ENCODE data around the gene ANKMY2.
"Not testable (repeated sequence)": the region's sequence is repeated elsewhere in the genome, so short reads cannot be mapped to it uniquely, and the experiment has no call there.

ANKMY2 gene

DNA sequence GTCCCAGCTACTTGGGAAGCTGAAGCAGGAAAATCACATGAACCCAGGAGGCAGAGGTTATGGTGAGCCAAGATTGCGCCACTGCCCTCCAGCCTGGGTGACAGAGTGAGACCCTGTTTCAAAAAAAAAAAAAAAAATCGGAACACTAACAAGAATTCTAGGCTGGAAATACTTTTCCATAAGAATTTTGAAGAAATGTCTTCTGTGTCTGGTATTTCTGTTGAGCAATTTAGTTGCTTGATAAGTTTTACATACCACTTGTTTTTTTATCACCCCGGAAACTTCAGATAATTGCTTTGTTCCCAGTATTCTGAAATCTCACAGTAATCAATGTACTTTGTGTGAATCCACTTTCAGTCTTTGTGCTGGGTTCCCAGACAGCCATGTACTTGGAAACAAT, 26.3 kb upstream of the ANKMY2 start:
- Histone ChIP-seq H3K27ac (ENCODE audit: low read length) (no peak overlapping the region), H3K4me3 (ENCODE audit: low read depth in 1 of 2, low read length in 2 of 2) (no peak overlapping the region), H3K27me3 (ENCODE audit: low read depth, low read length) (no peaks in the 10 kb centered on the region), H3K4me1 (ENCODE audit: control insufficient read depth in 1 of 2, insufficient read depth in 2 of 2, low read length in 2 of 2) (no peaks in the 10 kb centered on the region), H3K9me3 (ENCODE audit: control insufficient read depth in 1 of 2, low read length in 2 of 2) (no peaks in the 10 kb centered on the region), H3K36me3 (ENCODE audit: control insufficient read depth in 1 of 2, insufficient read depth in 2 of 2, low read length in 2 of 2) (peaks cover 6 to 15% of the 10 kb centered on the region in 2 donors)

DNA sequence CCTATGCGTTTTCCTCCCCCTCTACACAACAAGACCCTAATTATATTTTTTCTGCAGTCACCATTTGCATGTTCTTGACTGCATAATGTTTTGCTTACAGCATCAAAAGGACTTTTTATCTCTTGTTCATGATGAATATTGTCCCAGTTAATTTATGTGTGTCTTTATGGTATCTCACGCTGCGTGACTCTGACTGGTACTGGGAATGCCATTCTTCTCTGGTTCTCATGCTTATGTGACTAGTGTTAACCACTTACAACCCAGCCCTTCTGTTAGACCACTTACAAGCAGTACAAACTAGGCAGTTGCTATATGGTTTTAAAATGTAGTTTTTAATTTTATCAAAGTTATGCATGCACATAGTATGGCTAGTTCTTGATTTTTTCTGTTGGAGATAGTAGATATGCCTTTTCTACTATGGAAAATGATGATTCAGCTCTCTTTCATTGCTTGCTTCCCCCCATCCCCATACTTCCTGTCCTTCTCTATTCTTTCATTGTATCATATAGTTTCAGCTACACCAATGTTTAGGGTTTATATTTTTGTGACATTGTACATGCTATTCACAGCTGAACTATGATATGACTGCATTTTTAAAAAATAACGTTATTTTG, 25.3 kb upstream of the ANKMY2 start:
- H3K4me1 ChIP-seq (ENCODE audit: control insufficient read depth in 1 of 2, insufficient read depth in 2 of 2, low read length in 2 of 2) = no peaks in the 10 kb centered on the region
- no peak overlapping the region for H3K27ac ChIP-seq (ENCODE audit: low read length)
- H3K4me3 ChIP-seq (ENCODE audit: low read depth in 1 of 2, low read length in 2 of 2) = no peak overlapping the region
- H3K9me3 ChIP-seq (ENCODE audit: control insufficient read depth in 1 of 2, low read length in 2 of 2) = no peaks in the 10 kb centered on the region
- peaks cover 6 to 12% of the 10 kb centered on the region in 2 donors for H3K36me3 ChIP-seq (ENCODE audit: control insufficient read depth in 1 of 2, insufficient read depth in 2 of 2, low read length in 2 of 2)
- H3K27me3 ChIP-seq (ENCODE audit: low read depth, low read length) = no peaks in the 10 kb centered on the region

DNA sequence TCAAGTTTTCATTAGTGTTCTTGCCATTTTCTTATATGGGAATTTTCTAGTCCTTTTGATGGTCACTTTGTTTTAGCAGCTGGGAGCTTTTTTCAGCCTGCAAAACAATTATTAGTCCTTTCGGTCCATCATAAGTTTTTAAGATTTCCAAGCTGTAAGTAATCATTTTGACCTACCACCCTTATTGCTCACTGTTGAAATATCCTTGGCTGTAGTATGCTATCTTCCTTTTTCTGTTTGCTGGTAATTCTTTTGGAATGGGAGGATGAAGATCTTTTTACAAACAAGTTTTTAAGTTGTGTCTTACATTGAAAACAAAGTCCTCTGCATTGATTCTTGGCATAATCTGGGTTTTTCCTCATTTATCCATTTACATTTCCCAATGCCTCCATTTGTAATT, 24.5 kb upstream of the ANKMY2 start:
- H3K36me3 ChIP-seq (ENCODE audit: control insufficient read depth in 1 of 2, insufficient read depth in 2 of 2, low read length in 2 of 2) = peaks cover 0 to 5% of the 10 kb centered on the region in 2 donors
- H3K4me3 ChIP-seq (ENCODE audit: low read depth in 1 of 2, low read length in 2 of 2) = no peak overlapping the region
- H3K4me1 ChIP-seq (ENCODE audit: control insufficient read depth in 1 of 2, insufficient read depth in 2 of 2, low read length in 2 of 2) = no peaks in the 10 kb centered on the region
- H3K9me3 ChIP-seq (ENCODE audit: control insufficient read depth in 1 of 2, low read length in 2 of 2) = no peaks in the 10 kb centered on the region
- H3K27ac ChIP-seq (ENCODE audit: low read length) = no peak overlapping the region
- no peaks in the 10 kb centered on the region for H3K27me3 ChIP-seq (ENCODE audit: low read depth, low read length)

DNA sequence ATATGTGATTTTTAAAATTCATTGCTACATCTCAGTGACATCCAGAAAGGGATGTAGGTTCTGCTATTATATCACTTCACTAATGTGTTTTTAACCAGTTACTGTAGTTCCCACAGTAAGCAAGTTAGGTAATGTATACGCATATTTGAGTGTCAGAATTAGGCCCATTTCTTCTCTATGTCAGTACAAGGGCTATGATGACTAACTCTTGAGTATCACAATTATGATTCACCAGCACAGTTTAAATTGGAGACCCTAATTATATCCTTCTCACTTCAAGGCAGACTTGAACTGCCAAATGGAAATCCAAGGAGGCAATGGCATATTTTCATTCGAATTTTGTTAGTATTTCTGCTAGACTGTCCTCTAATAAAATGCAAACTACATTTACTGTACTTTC, 24.0 kb upstream of the ANKMY2 start:
- Histone ChIP-seq H3K4me1 (ENCODE audit: control insufficient read depth in 1 of 2, insufficient read depth in 2 of 2, low read length in 2 of 2) (no peaks in the 10 kb centered on the region), H3K9me3 (ENCODE audit: control insufficient read depth in 1 of 2, low read length in 2 of 2) (no peaks in the 10 kb centered on the region), H3K4me3 (ENCODE audit: low read depth in 1 of 2, low read length in 2 of 2) (no peak overlapping the region), H3K27me3 (ENCODE audit: low read depth, low read length) (no peaks in the 10 kb centered on the region), H3K27ac (ENCODE audit: low read length) (no peak overlapping the region), H3K36me3 (ENCODE audit: control insufficient read depth in 1 of 2, insufficient read depth in 2 of 2, low read length in 2 of 2) (peaks cover 0 to 5% of the 10 kb centered on the region in 2 donors)

DNA sequence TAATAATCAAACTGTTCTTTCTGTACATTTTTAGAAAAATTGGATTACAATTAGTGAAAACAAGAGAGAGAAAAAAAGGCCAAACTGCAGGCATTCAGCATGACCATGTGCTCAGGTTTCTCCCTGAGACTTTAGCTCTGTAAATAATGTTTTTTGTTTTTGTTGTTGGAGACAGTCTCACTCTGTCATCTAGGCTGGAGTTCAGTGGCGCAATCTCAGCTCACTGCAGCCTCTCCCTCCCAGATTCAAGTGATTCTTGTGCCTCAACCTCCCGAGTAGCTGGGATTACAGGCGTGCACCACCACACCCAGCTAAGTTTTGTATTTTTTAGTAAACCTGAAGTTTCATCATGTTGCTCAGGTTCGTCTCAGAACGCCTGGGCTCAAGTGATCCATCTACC, 23.4 kb upstream of the ANKMY2 start:
- Histone ChIP-seq H3K27ac (ENCODE audit: low read length) (no peak overlapping the region), H3K27me3 (ENCODE audit: low read depth, low read length) (no peaks in the 10 kb centered on the region), H3K4me1 (ENCODE audit: control insufficient read depth in 1 of 2, insufficient read depth in 2 of 2, low read length in 2 of 2) (no peaks in the 10 kb centered on the region), H3K36me3 (ENCODE audit: control insufficient read depth in 1 of 2, insufficient read depth in 2 of 2, low read length in 2 of 2) (peaks cover 0 to 5% of the 10 kb centered on the region in 2 donors), H3K9me3 (ENCODE audit: control insufficient read depth in 1 of 2, low read length in 2 of 2) (no peaks in the 10 kb centered on the region), H3K4me3 (ENCODE audit: low read depth in 1 of 2, low read length in 2 of 2) (no peak overlapping the region)

DNA sequence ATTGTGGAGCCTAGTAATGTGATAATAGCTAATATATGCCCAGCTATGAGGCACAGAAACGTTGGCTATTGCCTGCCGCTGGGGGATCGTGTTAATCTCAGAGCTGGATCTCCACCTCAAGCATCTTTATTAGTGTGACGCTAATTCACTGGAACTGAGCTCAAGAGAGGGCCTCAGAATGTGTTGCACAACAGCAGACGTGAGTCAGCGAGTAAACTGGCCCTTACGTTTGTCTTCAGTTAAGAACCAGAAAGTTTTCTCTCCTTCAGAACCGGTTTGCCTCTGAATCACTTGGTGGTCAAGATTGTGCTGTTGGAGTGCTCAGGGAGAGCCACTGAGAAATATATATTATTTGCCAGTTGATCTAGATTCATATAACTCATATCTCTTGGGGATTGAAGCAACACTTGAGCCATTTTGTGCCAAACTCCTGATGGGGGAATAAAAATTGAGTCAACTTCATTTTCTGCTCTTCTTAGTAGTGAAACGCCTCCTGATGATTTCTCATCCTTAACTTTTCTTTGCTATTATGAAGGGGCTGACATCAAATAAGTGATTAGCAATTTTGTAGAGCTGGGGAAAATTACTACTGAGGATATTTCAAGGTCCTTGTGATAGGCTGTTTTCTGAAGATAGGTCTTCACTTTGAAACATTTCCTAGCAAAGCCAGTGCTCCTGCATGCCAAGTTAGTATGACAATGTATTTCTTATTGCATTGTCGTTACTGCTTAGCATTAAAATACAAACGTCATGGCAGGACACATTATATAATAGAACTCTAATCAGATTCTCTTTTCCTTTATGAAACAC, 22.7 kb upstream of the ANKMY2 start:
- no peaks in the 10 kb centered on the region for H3K4me1 ChIP-seq (ENCODE audit: control insufficient read depth in 1 of 2, insufficient read depth in 2 of 2, low read length in 2 of 2)
- no peak overlapping the region for H3K4me3 ChIP-seq (ENCODE audit: low read depth in 1 of 2, low read length in 2 of 2)
- H3K27ac ChIP-seq (ENCODE audit: low read length) = no peak overlapping the region
- no peaks in the 10 kb centered on the region for H3K27me3 ChIP-seq (ENCODE audit: low read depth, low read length)
- no peaks in the 10 kb centered on the region for H3K9me3 ChIP-seq (ENCODE audit: control insufficient read depth in 1 of 2, low read length in 2 of 2)
- H3K36me3 ChIP-seq (ENCODE audit: control insufficient read depth in 1 of 2, insufficient read depth in 2 of 2, low read length in 2 of 2) = peaks cover 0 to 5% of the 10 kb centered on the region in 2 donors

DNA sequence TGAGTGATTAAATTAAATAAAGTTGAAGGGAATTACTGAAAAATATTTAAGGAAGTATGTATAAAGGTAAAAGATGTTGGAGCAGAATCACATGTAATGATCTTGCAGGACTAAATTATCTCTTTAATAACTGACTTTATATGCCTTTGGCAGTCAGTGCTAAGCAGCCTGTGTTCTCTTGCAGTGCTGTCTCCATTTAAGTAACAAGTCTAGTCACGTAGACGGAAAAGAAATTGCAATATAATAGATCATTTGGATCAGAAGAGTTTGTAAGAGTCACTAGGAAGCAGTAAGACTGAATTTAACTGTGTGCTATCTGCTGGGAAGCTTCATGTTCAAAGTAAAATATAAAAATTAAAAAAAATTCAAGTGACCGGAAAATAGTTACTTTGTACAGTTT, 21.8 kb upstream of the ANKMY2 start:
- H3K36me3 ChIP-seq (ENCODE audit: control insufficient read depth in 1 of 2, insufficient read depth in 2 of 2, low read length in 2 of 2) = peaks cover 0 to 5% of the 10 kb centered on the region in 2 donors
- H3K4me1 ChIP-seq (ENCODE audit: control insufficient read depth in 1 of 2, insufficient read depth in 2 of 2, low read length in 2 of 2) = peaks cover 0 to 4% of the 10 kb centered on the region in 2 donors
- H3K4me3 ChIP-seq (ENCODE audit: low read depth in 1 of 2, low read length in 2 of 2) = no peak overlapping the region
- H3K27me3 ChIP-seq (ENCODE audit: low read depth, low read length) = no peaks in the 10 kb centered on the region
- H3K27ac ChIP-seq (ENCODE audit: low read length) = no peak overlapping the region
- H3K9me3 ChIP-seq (ENCODE audit: control insufficient read depth in 1 of 2, low read length in 2 of 2) = no peaks in the 10 kb centered on the region

DNA sequence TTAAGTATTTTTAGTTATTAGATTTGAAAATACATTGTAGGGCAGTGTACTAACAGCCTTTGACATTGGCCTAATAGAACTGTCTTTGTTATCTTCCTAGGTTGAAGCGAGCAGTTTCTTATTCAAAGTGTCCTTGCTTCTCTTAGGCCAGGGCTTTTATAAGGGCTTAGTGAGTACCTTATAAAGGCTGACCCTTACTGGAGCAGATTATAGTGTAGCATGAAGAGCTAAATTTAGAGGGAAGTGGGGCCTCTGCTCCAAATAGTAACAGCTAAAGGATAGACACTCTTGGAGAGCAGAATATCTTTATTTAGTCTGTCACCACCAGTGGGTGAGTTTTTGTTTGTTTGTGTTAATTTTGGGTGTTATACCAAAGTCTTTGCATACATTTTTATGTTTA, 16.4 kb upstream of the ANKMY2 start:
- no peaks in the 10 kb centered on the region for H3K27me3 ChIP-seq (ENCODE audit: low read depth, low read length)
- H3K9me3 ChIP-seq (ENCODE audit: control insufficient read depth in 1 of 2, low read length in 2 of 2) = no peaks in the 10 kb centered on the region
- no peak overlapping the region for H3K4me3 ChIP-seq (ENCODE audit: low read depth in 1 of 2, low read length in 2 of 2)
- no peak overlapping the region for H3K27ac ChIP-seq (ENCODE audit: low read length)
- H3K4me1 ChIP-seq (ENCODE audit: control insufficient read depth in 1 of 2, insufficient read depth in 2 of 2, low read length in 2 of 2) = peaks cover 0 to 16% of the 10 kb centered on the region in 2 donors
- no peaks in the 10 kb centered on the region for H3K36me3 ChIP-seq (ENCODE audit: control insufficient read depth in 1 of 2, insufficient read depth in 2 of 2, low read length in 2 of 2)

DNA sequence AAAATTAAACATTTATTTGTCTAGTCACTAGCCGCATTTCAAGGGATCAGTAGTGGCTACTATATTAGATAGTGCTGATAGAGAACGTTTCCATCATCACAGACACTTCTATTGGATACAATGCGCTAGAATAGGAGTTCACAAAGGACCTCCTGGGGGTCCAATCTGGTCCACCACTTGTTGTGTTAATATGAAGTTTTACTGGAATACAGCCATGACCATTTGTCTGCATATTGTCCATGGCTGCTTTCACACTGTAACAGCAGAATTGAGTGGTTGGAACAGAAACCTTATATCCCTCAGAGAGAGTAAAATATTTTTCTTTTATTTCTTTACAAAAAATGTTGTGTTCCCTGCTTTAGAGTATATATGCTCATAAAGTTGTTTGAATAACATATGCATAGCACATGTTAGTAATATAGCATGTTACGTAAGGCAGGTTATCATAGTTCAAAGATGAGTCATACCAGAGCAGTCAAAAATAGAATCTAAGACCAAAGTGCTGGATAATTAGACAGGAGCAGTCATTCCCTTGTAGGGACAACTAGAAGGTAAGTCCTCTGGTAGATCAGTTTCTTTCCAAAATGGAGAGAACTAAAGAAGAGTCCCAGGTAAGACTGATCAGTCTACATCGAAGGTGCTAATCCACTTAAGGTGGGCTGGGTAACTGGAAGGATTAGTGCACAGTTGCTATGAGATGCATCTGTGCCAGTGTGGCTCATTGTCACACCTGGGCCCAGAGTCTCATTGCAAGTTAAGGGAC, 15.3 kb upstream of the ANKMY2 start:
- H3K36me3 ChIP-seq (ENCODE audit: control insufficient read depth in 1 of 2, insufficient read depth in 2 of 2, low read length in 2 of 2) = no peaks in the 10 kb centered on the region
- no peaks in the 10 kb centered on the region for H3K9me3 ChIP-seq (ENCODE audit: control insufficient read depth in 1 of 2, low read length in 2 of 2)
- H3K27ac ChIP-seq (ENCODE audit: low read length) = no peak overlapping the region
- no peak overlapping the region for H3K4me3 ChIP-seq (ENCODE audit: low read depth in 1 of 2, low read length in 2 of 2)
- H3K4me1 ChIP-seq (ENCODE audit: control insufficient read depth in 1 of 2, insufficient read depth in 2 of 2, low read length in 2 of 2) = peaks cover 0 to 16% of the 10 kb centered on the region in 2 donors
- no peaks in the 10 kb centered on the region for H3K27me3 ChIP-seq (ENCODE audit: low read depth, low read length)

DNA sequence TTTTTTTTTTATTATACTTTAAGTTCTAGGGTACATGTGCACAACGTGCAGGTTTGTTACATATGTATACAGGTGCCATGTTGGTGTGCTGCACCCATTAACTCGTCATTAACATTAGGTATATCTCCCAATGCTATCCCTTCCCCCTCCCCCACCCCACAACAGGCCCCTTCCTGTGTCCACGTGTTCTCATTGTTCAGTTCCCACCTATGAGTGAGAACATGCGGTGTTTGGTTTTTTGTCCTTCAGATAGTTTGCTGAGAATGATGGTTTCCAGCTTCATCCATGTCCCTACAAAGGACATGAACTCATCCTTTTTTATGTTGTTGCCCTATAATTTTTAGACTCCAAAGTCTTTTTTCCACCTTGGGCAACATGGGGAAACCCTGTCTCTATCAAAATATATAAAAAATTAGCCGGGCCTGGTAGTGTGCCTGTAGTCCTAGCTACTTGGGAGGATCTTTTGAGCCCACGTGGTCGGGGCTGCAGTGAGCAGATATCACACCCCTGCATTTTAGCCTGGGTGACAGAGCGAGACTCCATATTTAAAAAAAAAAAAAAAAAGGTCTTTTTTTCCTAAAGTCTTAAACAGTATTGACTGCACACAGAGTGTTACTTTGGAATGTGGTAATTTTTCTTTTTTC, 14.4 kb upstream of the ANKMY2 start:
- not testable (repeated sequence) for H3K4me3 ChIP-seq (ENCODE audit: low read depth in 1 of 2, low read length in 2 of 2); H3K27me3 ChIP-seq (ENCODE audit: low read depth, low read length); H3K27ac ChIP-seq (ENCODE audit: low read length); H3K9me3 ChIP-seq (ENCODE audit: control insufficient read depth in 1 of 2, low read length in 2 of 2); H3K36me3 ChIP-seq (ENCODE audit: control insufficient read depth in 1 of 2, insufficient read depth in 2 of 2, low read length in 2 of 2)
- H3K4me1 ChIP-seq (ENCODE audit: control insufficient read depth in 1 of 2, insufficient read depth in 2 of 2, low read length in 2 of 2) = peaks cover 0 to 16% of the 10 kb centered on the region in 2 donors

DNA sequence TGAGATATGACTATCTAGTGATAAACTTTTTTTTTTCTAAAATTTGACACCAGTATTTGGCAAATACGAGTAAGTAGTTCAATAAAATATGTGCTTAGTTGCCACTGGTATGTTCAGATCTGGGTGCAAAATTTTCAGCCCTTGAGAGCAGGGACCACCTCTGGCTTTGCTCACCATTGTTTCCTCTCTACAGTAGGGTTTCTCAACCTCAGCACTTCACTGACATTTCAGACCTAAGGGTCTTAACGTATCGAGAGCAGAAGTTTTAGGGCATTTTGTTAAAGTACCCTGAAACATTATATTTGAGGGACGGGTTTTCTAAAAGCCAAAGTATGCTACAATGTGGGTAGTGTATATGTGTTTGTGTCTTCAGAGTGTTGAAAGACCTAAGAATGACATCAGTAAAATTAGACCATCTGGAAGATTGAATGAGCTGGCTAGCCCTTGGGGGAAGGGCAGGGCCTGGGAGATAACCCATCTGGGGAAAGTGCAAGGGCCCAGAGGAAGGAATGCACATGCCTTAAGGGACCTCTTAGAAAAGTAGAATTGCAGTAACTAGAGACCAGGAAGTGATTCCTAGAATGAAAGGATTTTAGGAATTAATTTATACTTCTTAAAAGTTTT, 12.2 kb upstream of the ANKMY2 start:
- H3K4me1 ChIP-seq (ENCODE audit: control insufficient read depth in 1 of 2, insufficient read depth in 2 of 2, low read length in 2 of 2) = peaks cover 0 to 16% of the 10 kb centered on the region in 2 donors
- no peaks in the 10 kb centered on the region for H3K9me3 ChIP-seq (ENCODE audit: control insufficient read depth in 1 of 2, low read length in 2 of 2)
- H3K27ac ChIP-seq (ENCODE audit: low read length) = no peak overlapping the region
- no peak overlapping the region for H3K4me3 ChIP-seq (ENCODE audit: low read depth in 1 of 2, low read length in 2 of 2)
- H3K27me3 ChIP-seq (ENCODE audit: low read depth, low read length) = no peaks in the 10 kb centered on the region
- no peaks in the 10 kb centered on the region for H3K36me3 ChIP-seq (ENCODE audit: control insufficient read depth in 1 of 2, insufficient read depth in 2 of 2, low read length in 2 of 2)
